AG04450 (cell line): ENCODE results near the gene SF3A2. TPM values are rescaled to one million over a fixed set of nuclear protein-coding genes. Genes with fewer than 3 reads are reported as not detected.

Experiments used
- CTCF ChIA-PET: fragments of 300-600, 350-600 bp; formaldehyde crosslinking; extraction: SDS; loops from one replicate; lab custom pipeline; 2022; ENCODE audit warnings: antibody characterized with exemption, inconsistent platforms; lab: Charles Lee
- POLR2A ChIA-PET: fragments of 350-600 bp; formaldehyde crosslinking; extraction: SDS; loops from one replicate; lab custom pipeline; 2021; ENCODE audit warnings: antibody characterized with exemption, inconsistent platforms; lab: Yijun Ruan, JAX
- DNase-seq: peaks from one replicate; pipeline ENCODE4 v3.0.0-alpha.2; 2011; ENCODE audit warnings: low read depth, low spot score
- H3K27ac ChIP-seq: one replicate; pipeline ENCODE4 v1.5.1; 2012; ENCODE audit warnings: low read depth, low read length, control low read depth
- H3K27me3 ChIP-seq: one replicate; pipeline ENCODE4 v1.6.0; 2012; ENCODE audit warnings: low read length; ENCODE audit not compliant: control insufficient read depth, insufficient read depth
- H3K4me3 ChIP-seq: 2 replicates; pipeline ENCODE4 v1.5.1; 2011; ENCODE audit warnings: mild to moderate bottlenecking, low read depth, low read length, control low read depth
- H3K9me3 ChIP-seq: 2 replicates; pipeline ENCODE4 v1.5.1; 2012; ENCODE audit warnings: low read length; ENCODE audit not compliant: control insufficient read depth, insufficient read depth
- polyA plus RNA-seq: library from polyadenylated mRNA; depleted of rRNA; stranded (reverse); fragments of >200 nt; gene quantifications from 2 replicates; pipeline ENCODE4 v1.2.3, GENCODE V29; 2011
- TF ChIP-seq, protein P1 (sequence below): IDR thresholded peaks from 2 replicates; pipeline ENCODE4 v1.5.1; 2011; ENCODE audit warnings: low read depth, low read length, control low read depth, inconsistent platforms

SF3A2 gene
- polyA plus RNA-seq, 1 experiment = 7.0 TPM

DNA sequence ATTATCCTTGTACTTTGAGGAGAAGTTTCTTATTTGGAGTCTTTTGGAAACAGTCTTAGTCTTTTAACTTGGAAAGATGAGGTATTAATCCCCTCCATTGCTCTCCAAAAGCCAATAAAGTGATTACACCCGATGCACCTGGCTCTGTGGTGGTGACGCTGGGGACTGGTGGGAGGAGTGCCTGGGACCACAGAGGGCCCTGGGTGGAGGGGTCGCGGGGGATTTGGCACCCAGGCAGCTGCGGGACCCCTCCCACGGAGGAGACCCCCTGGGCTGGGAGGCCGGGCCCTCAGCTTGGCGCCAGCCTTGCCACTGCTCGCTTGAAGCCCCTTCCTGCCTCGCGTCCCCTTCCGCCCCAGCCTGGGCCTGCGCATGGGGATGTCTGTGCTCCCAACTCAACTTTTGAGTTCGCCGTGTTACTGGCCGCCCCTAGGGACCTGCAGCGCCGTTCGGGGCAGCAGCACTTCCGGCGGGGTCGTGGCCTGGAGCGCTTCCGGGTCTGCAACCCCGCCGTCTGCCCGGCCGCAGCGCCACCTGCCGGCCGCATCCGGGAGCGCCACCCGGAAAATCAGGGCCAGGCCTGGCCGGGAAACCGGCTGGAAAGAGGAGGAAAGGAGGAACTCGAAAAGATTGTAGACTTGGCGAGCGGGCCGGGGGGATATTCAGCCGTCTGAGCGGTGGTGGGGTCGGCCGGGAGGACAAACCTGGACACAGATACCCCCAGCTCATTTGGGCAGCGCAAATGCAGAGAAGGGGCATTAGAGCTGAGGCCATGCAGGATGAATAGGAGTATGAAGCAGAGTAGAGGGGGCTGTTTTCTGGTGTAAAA lies 36.9 kb downstream of the SF3A2 start:
- Histone ChIP-seq H3K27ac (peak overlapping the region; percentile 31), H3K4me3 (peak overlapping the region; percentile 45), H3K27me3 (no peaks in the 10 kb centered on the region), H3K9me3 (peaks cover 11% of the 10 kb centered on the region; the same call in 1 of the 2 replicates)
- ChIA-PET POLR2A (no interaction called here), CTCF (interaction anchor here (1.1 to 2.3 kb wide), 7 partner anchors 10 to 118 kb away, joined by 3 to 15 read pairs (median 5); partner anchors contain the start of gene PLEKHJ1)
- no peak for DNase-seq
- TF ChIP-seq, protein P1, sequence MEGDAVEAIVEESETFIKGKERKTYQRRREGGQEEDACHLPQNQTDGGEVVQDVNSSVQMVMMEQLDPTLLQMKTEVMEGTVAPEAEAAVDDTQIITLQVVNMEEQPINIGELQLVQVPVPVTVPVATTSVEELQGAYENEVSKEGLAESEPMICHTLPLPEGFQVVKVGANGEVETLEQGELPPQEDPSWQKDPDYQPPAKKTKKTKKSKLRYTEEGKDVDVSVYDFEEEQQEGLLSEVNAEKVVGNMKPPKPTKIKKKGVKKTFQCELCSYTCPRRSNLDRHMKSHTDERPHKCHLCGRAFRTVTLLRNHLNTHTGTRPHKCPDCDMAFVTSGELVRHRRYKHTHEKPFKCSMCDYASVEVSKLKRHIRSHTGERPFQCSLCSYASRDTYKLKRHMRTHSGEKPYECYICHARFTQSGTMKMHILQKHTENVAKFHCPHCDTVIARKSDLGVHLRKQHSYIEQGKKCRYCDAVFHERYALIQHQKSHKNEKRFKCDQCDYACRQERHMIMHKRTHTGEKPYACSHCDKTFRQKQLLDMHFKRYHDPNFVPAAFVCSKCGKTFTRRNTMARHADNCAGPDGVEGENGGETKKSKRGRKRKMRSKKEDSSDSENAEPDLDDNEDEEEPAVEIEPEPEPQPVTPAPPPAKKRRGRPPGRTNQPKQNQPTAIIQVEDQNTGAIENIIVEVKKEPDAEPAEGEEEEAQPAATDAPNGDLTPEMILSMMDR = peak; percentile 82

DNA sequence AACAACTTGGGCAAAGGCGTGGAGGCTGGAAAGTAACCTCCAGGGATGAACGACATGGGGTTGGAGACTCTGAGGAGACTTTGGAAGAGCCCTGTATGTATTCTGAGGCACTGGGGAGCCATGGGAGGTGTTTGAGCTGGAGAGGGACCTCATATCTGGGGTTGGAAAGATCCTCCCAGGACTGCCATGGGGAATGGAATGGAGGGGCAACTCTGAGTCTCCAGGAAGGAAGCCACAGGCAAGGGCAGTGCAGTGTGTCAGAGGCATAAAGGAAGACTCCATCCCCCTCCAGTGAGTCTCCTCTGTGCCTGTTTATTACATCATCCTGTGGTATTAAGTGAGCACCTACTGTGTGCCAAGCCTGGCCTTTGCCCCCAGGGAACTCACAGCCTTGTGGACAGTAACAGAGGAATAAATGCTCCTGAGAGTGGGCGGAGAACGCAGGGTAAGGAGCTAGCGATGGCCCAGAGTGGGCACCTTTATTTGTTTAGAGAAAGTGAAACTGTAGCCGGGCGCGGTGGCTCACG lies 37.6 kb downstream of the SF3A2 start:
- no peak for DNase-seq
- TF ChIP-seq, protein P1 = no peak
- POLR2A ChIA-PET = no interaction called here
- H3K27me3 ChIP-seq = no peaks in the 10 kb centered on the region
- CTCF ChIA-PET = interaction anchor here (0.5 to 2.3 kb wide), 13 partner anchors 10 to 304 kb away, joined by 3 to 15 read pairs (median 4); partner anchors contain the start of gene PLEKHJ1
- H3K27ac ChIP-seq = peak overlapping the region; percentile 31
- peak overlapping the region; percentile 42 for H3K4me3 ChIP-seq
- H3K9me3 ChIP-seq = peaks cover 11% of the 10 kb centered on the region; the same call in 1 of the 2 replicates

DNA sequence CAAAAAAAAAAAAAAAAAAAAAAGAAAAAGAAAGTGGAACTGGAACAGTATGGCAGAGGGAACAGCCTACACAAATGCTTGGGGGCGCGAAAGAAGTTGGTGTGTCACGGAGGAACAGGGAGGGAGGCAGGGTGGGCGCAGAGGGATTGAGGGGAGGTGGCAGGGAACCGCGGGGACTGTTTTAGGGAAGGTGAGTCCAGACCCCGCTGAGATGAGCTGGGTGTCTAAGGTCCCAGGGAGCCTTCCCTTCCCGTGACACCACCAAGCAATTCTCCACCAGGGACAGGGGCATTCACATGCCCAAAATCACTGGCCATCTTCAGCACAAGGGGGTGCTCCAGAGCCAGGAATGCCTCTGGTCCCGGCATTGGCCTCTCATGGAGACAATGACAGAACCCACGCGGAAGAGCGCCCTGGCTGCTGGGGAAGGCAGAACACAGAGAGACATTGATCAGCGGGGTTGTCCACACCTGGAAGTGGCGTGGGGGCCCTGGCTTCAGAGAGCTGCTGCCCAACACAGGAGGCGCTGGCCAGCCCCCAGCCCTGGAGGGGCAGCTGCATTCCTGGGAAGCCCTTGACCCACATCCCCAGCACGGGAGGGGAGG lies 38.4 kb downstream of the SF3A2 start:
- H3K4me3 ChIP-seq = no peak overlapping the region
- no peak for DNase-seq
- ChIA-PET CTCF (interaction anchor here (0.6 to 2.1 kb wide), 13 partner anchors 9 to 285 kb away, joined by 3 to 7 read pairs (median 4); partner anchors contain the start of gene PLEKHJ1), POLR2A (no interaction called here)
- peaks cover 7% of the 10 kb centered on the region; the same call in 1 of the 2 replicates for H3K9me3 ChIP-seq
- no peaks in the 10 kb centered on the region for H3K27me3 ChIP-seq
- TF ChIP-seq, protein P1 = peak; percentile 53
- H3K27ac ChIP-seq = no peak overlapping the region

DNA sequence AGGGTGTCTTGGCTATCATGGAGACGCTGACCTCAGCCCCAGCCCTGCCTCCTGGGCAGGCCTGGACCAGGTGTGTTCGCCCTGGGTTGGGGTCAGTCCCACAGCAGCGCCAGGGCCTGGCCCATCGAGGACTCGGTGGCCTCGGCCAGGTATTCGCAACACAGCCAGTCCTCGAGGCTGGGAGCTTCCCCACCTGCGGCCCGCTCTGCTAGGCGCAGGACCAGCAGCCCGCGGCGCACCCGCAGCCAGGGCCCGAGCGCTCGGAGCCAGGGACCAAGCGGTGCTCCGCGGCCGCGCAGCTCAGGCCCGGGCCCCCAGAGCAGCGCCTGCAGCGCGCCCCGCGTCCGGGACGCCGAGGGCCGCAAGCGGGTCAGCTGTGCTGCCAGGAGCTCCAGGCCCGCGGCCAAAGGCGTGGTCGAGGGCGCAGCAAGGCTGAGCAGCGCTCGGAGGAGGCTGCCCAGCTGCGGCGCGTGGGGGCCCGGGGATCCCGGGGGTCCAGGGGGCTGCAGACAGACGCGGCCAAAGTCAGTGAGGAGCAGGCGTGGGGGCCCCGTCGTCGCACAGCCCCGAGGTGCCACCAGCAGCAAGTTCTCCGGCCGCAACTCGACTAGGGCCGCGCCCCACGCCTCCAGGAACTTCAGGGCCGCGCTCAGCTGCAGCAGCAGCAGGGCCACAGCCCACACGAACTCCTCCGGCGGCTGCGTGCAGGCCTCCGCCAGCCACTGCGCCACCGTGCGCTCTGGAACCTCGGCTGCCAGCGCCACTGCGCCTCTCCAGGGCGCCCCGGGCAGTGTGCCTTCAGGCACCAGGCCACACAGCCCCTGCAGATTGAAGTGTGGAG lies 39.2 kb downstream of the SF3A2 start:
- no peak overlapping the region for H3K4me3 ChIP-seq
- no peaks in the 10 kb centered on the region for H3K27me3 ChIP-seq
- TF ChIP-seq, protein P1 = no peak
- ChIA-PET CTCF (interaction anchor here (0.5 to 2.1 kb wide), 7 partner anchors 16 to 190 kb away, joined by 3 to 6 read pairs (median 4); partner anchors contain the start of gene PLEKHJ1), POLR2A (no interaction called here)
- DNase-seq = no peak
- H3K9me3 ChIP-seq = peaks cover 7% of the 10 kb centered on the region; the same call in 1 of the 2 replicates
- H3K27ac ChIP-seq = no peak overlapping the region
